Activated CD8-positive, alpha-beta T cell treated with anti-CD3 and anti-CD28 coated beads, Interleukin-2, amount 10 ng/mL, durations not matched to agents 7 days and 5 days (primary cell): ENCODE measurements around the gene SDR42E2. TPM values are rescaled to one million over a fixed set of nuclear protein-coding genes. Genes with fewer than 3 reads are reported as not detected.
A peak's percentile ranks its signal among the peaks of the same experiment; 100 is the strongest.
"Not testable (repeated sequence)": the region's sequence is repeated elsewhere in the genome, so short reads cannot be mapped to it uniquely, and the experiment has no call there.

ENCODE experiments used
- ATAC-seq: fragments of 150-1000 bp; cut with Tn5 transposase; one replicate; pipeline ENCODE4 v1.10.0; 2021; ENCODE audit warnings: moderate library complexity
- CTCF ChIA-PET: fragments of 350-600 bp; sonication (Branson Sonifier 250); formaldehyde crosslinking; loops from one replicate; lab custom pipeline; 2021; ENCODE audit warnings: antibody characterized with exemption; lab: Charles Lee
- POLR2A ChIA-PET: fragments of 350-600 bp; sonication (Branson Sonifier 250); formaldehyde crosslinking; loops from one replicate; lab custom pipeline; 2021; ENCODE audit warnings: antibody characterized with exemption; lab: Charles Lee
- DNase-seq: peaks from one replicate; pipeline ENCODE4 v3.0.0-alpha.2; 2020
- H3K27ac Mint-ChIP-seq: one replicate; pipeline ENCODE4 v1.8.0; 2021; ENCODE audit warnings: mild to moderate bottlenecking, mixed read lengths
- H3K27me3 Mint-ChIP-seq: one replicate; pipeline ENCODE4 v1.8.0; 2021; ENCODE audit warnings: low read depth, mixed read lengths
- H3K36me3 Mint-ChIP-seq: one replicate; pipeline ENCODE4 v1.8.0; 2021; ENCODE audit warnings: low read depth, mixed read lengths
- H3K4me1 Mint-ChIP-seq: one replicate; pipeline ENCODE4 v1.8.0; 2021; ENCODE audit warnings: low read depth, mixed read lengths
- H3K4me3 Mint-ChIP-seq: one replicate; pipeline ENCODE4 v1.8.0; 2021; ENCODE audit warnings: mild to moderate bottlenecking, mixed read lengths
- H3K9me3 Mint-ChIP-seq: one replicate; pipeline ENCODE4 v1.8.0; 2022; ENCODE audit warnings: mixed read lengths; ENCODE audit not compliant: insufficient read depth
- total RNA-seq, 2 experiments: library from RNA; stranded (reverse); gene quantifications; one replicate each; pipeline ENCODE4 v1.2.3, GENCODE V29; 2021

SDR42E2 gene
- total RNA-seq, 2 experiments from 2014 or later, result 0.16 TPM; not detected in 1

DNA sequence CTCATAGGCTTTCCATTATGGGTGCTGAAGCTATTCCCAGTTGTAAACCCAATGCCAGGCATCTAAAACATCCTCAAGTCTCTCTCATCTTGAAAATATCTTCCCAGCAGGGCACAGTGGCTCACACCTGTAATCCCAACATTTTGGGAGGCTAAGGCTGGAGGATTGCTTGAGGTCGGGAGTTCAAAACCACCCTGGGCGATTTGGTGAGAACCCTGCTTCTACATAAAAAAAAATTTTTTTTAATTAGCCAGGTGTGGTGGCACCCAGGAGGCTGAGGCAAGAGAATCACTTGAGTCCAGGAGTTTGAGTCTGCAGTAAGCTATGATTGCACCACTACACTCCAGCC, 30.7 kb downstream of the SDR42E2 start:
- H3K27ac Mint-ChIP-seq, result peak overlapping the region; percentile 99

DNA sequence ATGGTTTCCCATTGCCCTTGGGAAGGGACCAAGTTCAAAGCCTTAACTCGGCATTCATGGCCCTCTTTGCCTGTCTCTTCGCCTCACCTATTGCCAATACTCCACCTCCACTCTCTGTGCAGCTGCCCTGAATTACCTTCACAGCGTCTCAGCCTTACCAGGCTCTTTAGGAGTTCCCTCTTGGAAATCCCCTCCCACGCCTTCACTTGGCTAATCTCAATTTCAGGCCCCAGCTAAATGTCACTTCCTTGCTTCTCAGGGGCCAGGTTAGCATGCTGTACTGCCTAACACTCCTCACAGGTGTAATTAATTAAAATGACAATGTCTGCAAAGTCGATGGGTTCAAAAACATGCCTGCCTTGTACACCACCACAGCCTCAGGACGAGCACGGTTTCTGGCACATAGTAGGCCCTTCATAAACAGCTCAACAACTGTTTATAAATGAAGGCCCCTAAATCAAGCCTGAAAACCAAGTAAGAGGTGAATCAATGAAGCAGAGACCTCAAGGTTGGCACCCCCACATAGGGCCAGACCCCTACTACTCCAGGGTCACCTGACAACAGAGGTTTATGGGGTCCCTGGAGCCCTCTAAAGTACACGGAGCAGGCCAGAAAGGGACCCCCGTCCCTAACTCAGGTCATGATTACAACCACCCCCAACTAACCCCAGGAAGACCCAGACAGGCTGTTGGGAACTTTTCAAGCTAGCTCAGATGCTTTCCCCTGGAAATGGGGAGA, 32.6 kb downstream of the SDR42E2 start:
- Mint-ChIP-seq H3K4me3 (peak overlapping the region; percentile 82), H3K4me1 (peaks cover 56% of the 10 kb centered on the region), H3K9me3 (no peaks in the 10 kb centered on the region), H3K27ac (peak overlapping the region; percentile 93), H3K27me3 (no peaks in the 10 kb centered on the region), H3K36me3 (peaks cover 6% of the 10 kb centered on the region)
- ATAC-seq (no peak), DNase-seq (no peak)
- ChIA-PET CTCF (interaction anchor here (0.8 to 22.2 kb wide), 5 partner anchors 11 to 117 kb away, joined by 3 to 355 read pairs (median 8); partner anchors contain the start of genes EEF2K and POLR3E), POLR2A (no interaction called here)

More for the DNA sequence above, 30.7 kb downstream of the SDR42E2 start:
- H3K4me3 Mint-ChIP-seq, result peak overlapping the region; percentile 91
- H3K9me3 Mint-ChIP-seq, result no peaks in the 10 kb centered on the region
- POLR2A ChIA-PET, result interaction anchor here (1.2 to 2.1 kb wide), 3 partner anchors 9 to 104 kb away, joined by 6 to 13 read pairs (median 7); partner anchors contain the start of genes EEF2K and POLR3E
- ATAC-seq (no peak), DNase-seq (no peak)
- no peaks in the 10 kb centered on the region for H3K27me3 Mint-ChIP-seq
- CTCF ChIA-PET, result interaction anchor here (2.0 to 22.2 kb wide), 2 partner anchors 12 to 106 kb away, joined by 11 to 355 read pairs; partner anchors contain the start of genes EEF2K and POLR3E
- H3K36me3 Mint-ChIP-seq, result peaks cover 6% of the 10 kb centered on the region
- peaks cover 66% of the 10 kb centered on the region for H3K4me1 Mint-ChIP-seq

DNA sequence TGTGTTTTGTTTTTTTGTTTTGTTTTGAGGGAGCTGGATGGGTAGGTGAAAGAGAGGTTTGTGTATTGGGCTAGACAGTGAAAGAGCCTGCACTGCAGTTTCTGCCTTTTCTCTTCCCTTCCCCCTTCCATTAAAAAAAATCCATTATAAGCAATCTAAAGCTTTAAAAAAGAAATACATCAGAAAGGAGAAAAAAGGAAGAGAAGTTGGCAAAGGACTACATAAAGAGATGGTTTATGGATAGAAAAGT, 33.1 kb downstream of the SDR42E2 start:
- Mint-ChIP-seq H3K27ac (peak overlapping the region; percentile 93), H3K27me3 (no peaks in the 10 kb centered on the region), H3K36me3 (peaks cover 6% of the 10 kb centered on the region), H3K4me1 (peaks cover 55% of the 10 kb centered on the region), H3K4me3 (peak overlapping the region; percentile 82), H3K9me3 (no peaks in the 10 kb centered on the region)
- ATAC-seq, result no peak
- POLR2A ChIA-PET, result no interaction called here
- CTCF ChIA-PET, result interaction anchor here (0.8 to 22.2 kb wide), 5 partner anchors 10 to 118 kb away, joined by 3 to 355 read pairs (median 8); partner anchors contain the start of genes EEF2K and POLR3E
- DNase-seq, result no peak

DNA sequence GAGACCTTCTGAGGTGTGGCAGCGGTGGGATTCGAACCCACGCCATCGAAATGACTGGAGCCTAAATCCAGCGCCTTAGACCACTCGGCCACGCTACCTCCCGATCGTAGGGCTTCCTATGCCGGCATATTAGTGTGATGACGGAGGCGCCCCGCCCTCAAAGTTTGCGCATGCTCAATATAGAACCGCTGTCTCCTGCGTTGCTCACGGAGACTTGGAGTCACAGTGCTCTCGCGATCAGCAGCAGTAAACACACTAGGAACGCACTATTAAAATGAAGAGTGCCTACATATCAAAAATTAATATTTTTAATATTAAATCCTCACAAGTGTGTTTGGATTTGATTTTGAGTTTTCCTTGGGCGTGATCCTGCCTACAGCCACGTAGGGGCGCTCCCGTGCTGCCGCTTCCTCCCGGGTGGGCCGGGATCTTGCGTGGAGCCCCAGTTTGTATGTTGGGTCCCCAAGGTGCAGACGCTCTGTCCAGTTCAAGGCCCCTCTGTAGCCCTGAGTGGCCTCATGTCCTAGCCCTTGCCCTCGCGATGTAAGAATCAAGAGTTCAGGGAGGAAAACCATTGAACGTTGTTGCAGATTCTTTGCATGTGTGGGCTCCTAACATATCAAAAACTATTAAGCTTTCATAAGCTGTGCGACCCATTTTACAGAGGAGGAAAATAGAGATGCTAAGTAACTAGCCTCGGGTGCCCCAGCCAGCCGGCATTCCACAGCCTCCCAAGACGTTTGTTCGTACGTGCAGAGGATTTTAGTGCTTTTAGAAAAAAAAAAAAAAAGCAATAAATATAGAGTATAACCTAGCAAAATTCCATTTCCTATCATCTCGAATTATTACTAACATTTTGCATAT, 33.6 kb downstream of the SDR42E2 start:
- Mint-ChIP-seq H3K27ac (peak overlapping the region; percentile 93), H3K27me3 (no peaks in the 10 kb centered on the region), H3K36me3 (peaks cover 6% of the 10 kb centered on the region), H3K4me1 (peaks cover 55% of the 10 kb centered on the region), H3K4me3 (peak overlapping the region; percentile 82), H3K9me3 (no peaks in the 10 kb centered on the region)
- peak; percentile 35 for ATAC-seq
- POLR2A ChIA-PET, result no interaction called here
- peak; percentile 94 for DNase-seq
- CTCF ChIA-PET, result interaction anchor here (0.6 to 22.2 kb wide), 20 partner anchors 8 to 492 kb away, joined by 3 to 355 read pairs (median 4); partner anchors contain the start of genes EEF2K and POLR3E

DNA sequence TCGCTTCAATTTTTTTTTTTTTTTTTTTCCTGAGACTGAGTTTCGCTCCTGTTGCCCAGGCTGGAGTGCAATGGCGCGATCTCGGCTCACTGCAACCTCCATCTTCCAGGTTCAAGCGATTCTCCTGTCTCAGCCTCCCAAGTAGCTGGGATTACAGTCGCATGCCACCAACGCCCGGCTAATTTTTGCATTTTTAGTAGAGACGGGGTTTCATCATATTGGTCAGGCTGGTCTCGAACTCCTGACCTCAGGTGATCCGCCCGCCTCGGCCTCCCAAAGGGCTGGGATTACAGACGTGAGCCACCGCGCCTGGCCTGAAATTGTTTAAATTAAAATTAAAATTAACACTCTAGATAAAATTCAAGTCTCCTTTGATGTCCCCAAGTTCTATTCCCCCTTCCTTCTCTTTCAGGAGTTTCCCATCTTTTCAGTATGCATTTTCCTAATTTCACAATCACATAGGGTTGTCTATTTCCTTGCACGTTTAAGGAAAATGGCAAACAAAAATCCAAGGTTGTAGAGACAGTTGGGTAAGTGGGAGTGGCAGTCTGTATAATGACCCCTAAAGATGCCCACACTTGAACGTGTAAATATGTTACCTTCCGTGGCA, 34.4 kb downstream of the SDR42E2 start:
- CTCF ChIA-PET, result interaction anchor here (0.6 to 22.2 kb wide), 18 partner anchors 8 to 493 kb away, joined by 3 to 355 read pairs (median 3); partner anchors contain the start of gene POLR3E
- H3K27me3 Mint-ChIP-seq, POLR2A ChIA-PET, H3K27ac Mint-ChIP-seq, DNase-seq, ATAC-seq, H3K9me3 Mint-ChIP-seq, H3K36me3 Mint-ChIP-seq: not testable (repeated sequence)
- peak overlapping the region; percentile 82 for H3K4me3 Mint-ChIP-seq
- peaks cover 55% of the 10 kb centered on the region for H3K4me1 Mint-ChIP-seq

DNA sequence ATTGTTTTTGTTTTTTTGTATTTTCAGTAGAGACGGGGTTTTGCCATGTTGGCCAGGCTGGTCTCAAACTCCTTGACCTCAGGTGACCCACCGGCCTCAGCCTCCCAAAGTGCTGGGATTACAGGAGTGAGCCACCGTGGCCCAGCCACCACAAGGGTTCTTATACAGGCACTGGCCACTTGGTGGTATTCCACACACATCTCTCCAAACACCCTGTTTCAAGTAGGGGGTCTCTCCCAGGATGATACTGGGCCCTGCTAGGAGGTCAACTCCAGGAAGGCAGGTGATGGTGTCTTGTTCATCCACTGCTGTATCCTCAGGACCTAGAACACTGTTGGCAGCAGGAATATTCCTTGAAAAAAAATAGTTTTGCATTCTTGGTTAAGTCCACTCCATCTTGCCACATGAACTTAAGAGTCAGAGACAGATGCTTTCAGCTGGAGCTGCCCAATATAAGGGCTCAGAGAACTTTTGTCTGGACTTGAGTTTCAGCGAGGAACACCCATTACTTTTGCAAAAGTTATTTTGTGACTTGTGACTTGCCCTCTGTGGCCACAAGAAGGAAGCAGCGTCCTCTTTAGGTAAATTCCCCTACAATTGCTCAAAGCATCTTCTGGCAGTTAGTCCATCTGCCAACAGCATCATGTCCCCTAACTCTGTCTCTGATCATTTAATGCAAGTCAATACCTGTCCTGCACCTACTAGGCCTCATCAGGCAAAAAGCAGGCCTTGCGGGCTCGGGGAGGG, 36.4 kb downstream of the SDR42E2 start:
- Mint-ChIP-seq H3K9me3 (no peaks in the 10 kb centered on the region), H3K4me1 (peaks cover 35% of the 10 kb centered on the region), H3K36me3 (peaks cover 6% of the 10 kb centered on the region), H3K27me3 (no peaks in the 10 kb centered on the region), H3K4me3 (no peak overlapping the region), H3K27ac (no peak overlapping the region)
- CTCF ChIA-PET, result interaction anchor here (1.1 to 22.2 kb wide), 3 partner anchors 10 to 100 kb away, joined by 3 to 355 read pairs (median 8); partner anchors contain the start of gene POLR3E
- ATAC-seq, result no peak
- DNase-seq, result no peak
- POLR2A ChIA-PET, result no interaction called here

DNA sequence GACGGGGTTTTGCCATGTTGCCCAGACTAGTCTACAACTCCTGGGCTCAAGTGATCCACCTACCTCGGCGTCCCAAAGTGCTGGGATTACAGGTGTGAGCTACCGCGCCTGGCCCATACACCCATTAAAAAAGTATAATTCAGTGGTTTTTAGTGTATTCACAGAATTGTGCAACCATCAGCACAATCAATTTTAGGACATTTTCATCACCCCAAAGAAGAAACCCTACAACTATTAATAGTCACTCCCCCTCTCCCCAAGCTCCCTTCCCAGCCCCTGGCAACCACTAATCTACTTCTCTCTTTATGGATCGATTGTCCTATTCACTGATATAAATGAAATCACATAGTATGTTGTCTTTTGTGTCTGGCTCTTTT, 39.9 kb downstream of the SDR42E2 start:
- H3K4me3 Mint-ChIP-seq, result no peak overlapping the region
- no peaks in the 10 kb centered on the region for H3K36me3 Mint-ChIP-seq
- CTCF ChIA-PET, result interaction anchor here (1.7 to 22.2 kb wide), 5 partner anchors 10 to 97 kb away, joined by 3 to 355 read pairs (median 4); partner anchors contain the start of gene POLR3E
- no peak for DNase-seq
- peaks cover 28% of the 10 kb centered on the region for H3K4me1 Mint-ChIP-seq
- no peak overlapping the region for H3K27ac Mint-ChIP-seq
- POLR2A ChIA-PET, result interaction anchor here (1.6 kb wide), 1 partner anchor 10 kb away, joined by 6 read pairs; no protein-coding TSS in a partner anchor
- no peaks in the 10 kb centered on the region for H3K9me3 Mint-ChIP-seq
- H3K27me3 Mint-ChIP-seq, result no peaks in the 10 kb centered on the region
- ATAC-seq, result no peak

DNA sequence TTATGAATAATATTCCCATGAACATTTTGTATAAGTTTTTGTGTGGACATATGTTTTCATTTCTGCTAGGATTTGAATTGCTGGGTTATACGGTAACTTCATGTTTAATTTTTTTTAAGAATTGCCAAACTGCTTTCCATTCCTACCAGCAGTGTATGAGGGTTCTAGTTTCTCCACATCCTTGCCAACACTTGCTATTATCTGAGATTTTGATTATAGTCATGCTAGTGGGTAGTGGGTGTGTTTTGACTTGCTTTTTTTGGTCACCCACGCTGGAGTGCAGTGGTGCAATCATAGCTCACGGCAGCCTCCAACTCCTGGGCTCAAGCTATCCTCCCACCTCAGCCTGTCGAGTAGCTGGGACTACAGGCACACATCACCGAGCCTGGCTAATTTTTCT, 40.8 kb downstream of the SDR42E2 start:
- CTCF ChIA-PET, result interaction anchor here (0.7 to 22.2 kb wide), 5 partner anchors 14 to 96 kb away, joined by 3 to 355 read pairs (median 3); partner anchors contain the start of gene POLR3E
- no peak for ATAC-seq
- no peak overlapping the region for H3K4me3 Mint-ChIP-seq
- H3K27ac Mint-ChIP-seq, result no peak overlapping the region
- no peaks in the 10 kb centered on the region for H3K27me3 Mint-ChIP-seq
- DNase-seq, result no peak
- H3K36me3 Mint-ChIP-seq, result no peaks in the 10 kb centered on the region
- no peaks in the 10 kb centered on the region for H3K9me3 Mint-ChIP-seq
- H3K4me1 Mint-ChIP-seq, result peaks cover 34% of the 10 kb centered on the region
- POLR2A ChIA-PET, result no interaction called here

DNA sequence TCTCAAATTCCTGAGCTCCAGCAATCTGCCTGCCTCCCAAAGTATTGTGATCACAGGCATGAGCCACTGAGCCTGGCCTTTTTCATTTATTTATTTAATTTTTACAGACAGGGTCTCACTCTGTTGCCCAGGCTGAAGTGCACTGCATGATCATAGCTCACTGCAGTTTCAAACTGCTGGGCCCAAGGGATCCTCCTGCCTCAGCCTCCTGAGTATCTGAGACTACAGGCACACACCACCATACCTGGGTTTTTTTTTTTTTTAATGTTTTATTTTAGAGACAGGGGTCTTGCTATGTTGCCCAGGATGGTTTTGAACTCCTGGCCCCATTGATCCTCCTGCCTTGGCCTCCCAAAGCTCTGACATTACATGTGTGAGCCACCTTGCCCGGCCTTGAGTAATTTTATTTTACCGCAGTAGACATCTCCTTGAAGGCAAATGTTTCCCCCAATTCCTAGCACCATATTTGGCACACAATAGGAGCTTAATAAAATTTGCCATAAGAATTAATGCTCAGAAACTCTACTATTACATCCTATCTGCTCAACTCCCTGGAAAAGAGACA, 41.9 kb downstream of the SDR42E2 start:
- ATAC-seq (no peak), DNase-seq (no peak)
- Mint-ChIP-seq H3K36me3 (peaks cover 2% of the 10 kb centered on the region), H3K27me3 (no peaks in the 10 kb centered on the region), H3K27ac (no peak overlapping the region), H3K4me3 (no peak overlapping the region), H3K4me1 (peaks cover 35% of the 10 kb centered on the region), H3K9me3 (no peaks in the 10 kb centered on the region)
- CTCF ChIA-PET, result interaction anchor here (0.6 to 22.2 kb wide), 8 partner anchors 8 to 95 kb away, joined by 3 to 355 read pairs (median 3); partner anchors contain the start of gene POLR3E
- POLR2A ChIA-PET, result interaction anchor here (0.8 kb wide), 1 partner anchor 12 kb away, joined by 3 read pairs; no protein-coding TSS in a partner anchor

DNA sequence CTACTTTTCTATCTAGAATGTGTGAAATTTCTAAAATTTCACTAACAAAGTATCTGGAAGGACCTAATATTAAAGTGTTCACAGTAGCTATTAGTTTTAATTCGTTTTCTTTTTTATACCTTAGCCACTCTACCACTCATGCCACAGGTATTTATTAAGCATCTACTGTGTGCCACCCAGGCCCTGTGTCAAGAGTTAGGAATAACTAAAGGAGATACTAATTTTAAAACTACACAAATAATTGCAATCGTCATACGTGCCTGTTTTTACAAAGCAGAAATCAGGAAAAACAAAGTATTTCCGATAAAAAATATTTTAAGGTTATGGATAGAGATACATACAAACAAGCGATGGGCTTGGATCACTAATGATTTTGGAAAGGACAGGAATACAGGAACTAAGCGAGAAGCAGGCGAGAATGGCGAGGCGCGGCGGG, 43.3 kb downstream of the SDR42E2 start:
- CTCF ChIA-PET, result interaction anchor here (0.6 to 22.2 kb wide), 22 partner anchors 8 to 100 kb away, joined by 3 to 355 read pairs (median 4); partner anchors contain the start of gene POLR3E
- ATAC-seq, result no peak

More for the DNA sequence above, 43.3 kb downstream of the SDR42E2 start:
- H3K27ac Mint-ChIP-seq, result peak overlapping the region; percentile 78
- POLR2A ChIA-PET, result interaction anchor here (0.6 to 2.1 kb wide), 7 partner anchors 10 to 253 kb away, joined by 3 to 15 read pairs (median 5); partner anchors contain the start of gene POLR3E
- peaks cover 12% of the 10 kb centered on the region for H3K36me3 Mint-ChIP-seq
- DNase-seq, result no peak
- H3K27me3 Mint-ChIP-seq, result no peaks in the 10 kb centered on the region
- H3K4me3 Mint-ChIP-seq, result peak overlapping the region; percentile 80
- no peaks in the 10 kb centered on the region for H3K9me3 Mint-ChIP-seq
- H3K4me1 Mint-ChIP-seq, result peaks cover 38% of the 10 kb centered on the region
